CD4-positive, alpha-beta T cell treated with Interferon alpha-2 for 1 hour (primary cell): ENCODE measurements around the gene BCL11B.

Experiments used
- DNase-seq, 2 donors: peaks; one replicate each; pipeline ENCODE4 v3.0.0-alpha.2; 2020 to 2022

Gene BCL11B

GRCh38 chr14:99252940-99253868 is 18.8 kb downstream of the BCL11B start:
- DNase-seq = peak in 1 of 2 donors; percentile 73

- no peak for DNase-seq
Measured at GRCh38 chr14:99252443-99252939, 19.5 kb downstream of the BCL11B start.

GRCh38 chr14:99251721-99252120 is 20.3 kb downstream of the BCL11B start:
- DNase-seq = no peak

- peak in 1 of 2 donors; percentile 54 for DNase-seq
Measured at GRCh38 chr14:99250636-99251208, 21.3 kb downstream of the BCL11B start.

GRCh38 chr14:99249389-99249788 is 22.6 kb downstream of the BCL11B start:
- no peak for DNase-seq

GRCh38 chr14:99248761-99249171 is 23.2 kb downstream of the BCL11B start:
- no peak for DNase-seq

- no peak for DNase-seq
Measured at GRCh38 chr14:99247772-99248171, 24.2 kb downstream of the BCL11B start.

GRCh38 chr14:99247101-99247729 is 24.8 kb downstream of the BCL11B start:
- DNase-seq = no peak

GRCh38 chr14:99246536-99247097 is 25.4 kb downstream of the BCL11B start:
- peak in 1 of 2 donors; percentile 67 for DNase-seq

GRCh38 chr14:99245564-99246511 is 26.2 kb downstream of the BCL11B start:
- no peak for DNase-seq

- DNase-seq = no peak
Measured at GRCh38 chr14:99244941-99245563, 26.9 kb downstream of the BCL11B start.

GRCh38 chr14:99244367-99244901 is 27.6 kb downstream of the BCL11B start:
- no peak for DNase-seq

GRCh38 chr14:99242816-99243721 is 28.9 kb downstream of the BCL11B start:
- DNase-seq = peak in 1 of 2 donors; percentile 61

GRCh38 chr14:99242238-99242637 is 29.8 kb downstream of the BCL11B start:
- DNase-seq = no peak

- DNase-seq = peak in 1 of 2 donors; percentile 61
Measured at GRCh38 chr14:99241325-99242010, 30.5 kb downstream of the BCL11B start.

- peak in 1 of 2 donors; percentile 65 for DNase-seq
Measured at GRCh38 chr14:99240627-99241324, 31.2 kb downstream of the BCL11B start.

- no peak for DNase-seq
Measured at GRCh38 chr14:99239661-99240092, 32.3 kb downstream of the BCL11B start.

GRCh38 chr14:99238216-99238615 is 33.8 kb downstream of the BCL11B start:
- DNase-seq = no peak

- peak in 1 of 2 donors; percentile 43 for DNase-seq
Measured at GRCh38 chr14:99237288-99237687, 34.7 kb downstream of the BCL11B start.
